ENCODE measurements around the gene PDIA5.

Gene PDIA5

GRCh38 chr3:123039178-123039577, 27.6 kb upstream of the PDIA5 start:
- Histone ChIP-seq H3K4me3 (ENCODE audit: insufficient read depth in 1 of 2, low read depth in 1 of 2, low read length in 2 of 2) (no peak overlapping the region), H3K9me3 (ENCODE audit: control insufficient read depth, low read length) (no peaks in the 10 kb centered on the region), H4K8ac (ENCODE audit: low read length) (no peak overlapping the region), H3K14ac (ENCODE audit: low read length in 2 of 2) (no peak overlapping the region), H3K36me3 (ENCODE audit: control insufficient read depth in 1 of 2, insufficient read depth in 2 of 2, low read depth in 1 of 2, low read length in 2 of 2) (no peaks in the 10 kb centered on the region), H3K79me1 (replicated peaks; ENCODE audit: low read length, poor library complexity, severe bottlenecking) (no peaks in the 10 kb centered on the region), H3K9ac (ENCODE audit: low read length) (no peak overlapping the region), H2BK5ac (ENCODE audit: low read depth, low read length, poor library complexity, severe bottlenecking) (no peak overlapping the region), H2AFZ (ENCODE audit: low read depth, low read length) (no peak overlapping the region), H2AK5ac (ENCODE audit: low read length, severe bottlenecking) (no peak overlapping the region), H3K4me2 (ENCODE audit: low read length, poor library complexity, severe bottlenecking) (no peak overlapping the region), H3K23ac (ENCODE audit: low read length in 2 of 2) (no peak overlapping the region), H3K27ac (ENCODE audit: low read length, poor library complexity, severe bottlenecking) (no peak overlapping the region), H2BK15ac (ENCODE audit: low read depth, poor library complexity, severe bottlenecking) (no peak overlapping the region), H3K18ac (ENCODE audit: low read depth in 1 of 2, low read length in 2 of 2) (no peak overlapping the region), H3K27me3 (ENCODE audit: control insufficient read depth in 1 of 2, insufficient read depth in 1 of 2, low read length in 2 of 2) (peaks cover 38 to 74% of the 10 kb centered on the region in 2 experiments), H2BK120ac (ENCODE audit: low read depth, low read length) (no peak overlapping the region), H3K4me1 (ENCODE audit: control insufficient read depth, insufficient read depth, low read depth, low read length) (no peaks in the 10 kb centered on the region), H2BK12ac (ENCODE audit: low read length in 2 of 2) (no peak overlapping the region), H4K91ac (ENCODE audit: low read length) (no peak overlapping the region), H3K4ac (ENCODE audit: low read depth in 1 of 2, low read length in 2 of 2) (no peak overlapping the region)
- WGBS = 80% methylated on average over 2 of the region's 3 CpGs
- DNase-seq = no peak

DNA sequence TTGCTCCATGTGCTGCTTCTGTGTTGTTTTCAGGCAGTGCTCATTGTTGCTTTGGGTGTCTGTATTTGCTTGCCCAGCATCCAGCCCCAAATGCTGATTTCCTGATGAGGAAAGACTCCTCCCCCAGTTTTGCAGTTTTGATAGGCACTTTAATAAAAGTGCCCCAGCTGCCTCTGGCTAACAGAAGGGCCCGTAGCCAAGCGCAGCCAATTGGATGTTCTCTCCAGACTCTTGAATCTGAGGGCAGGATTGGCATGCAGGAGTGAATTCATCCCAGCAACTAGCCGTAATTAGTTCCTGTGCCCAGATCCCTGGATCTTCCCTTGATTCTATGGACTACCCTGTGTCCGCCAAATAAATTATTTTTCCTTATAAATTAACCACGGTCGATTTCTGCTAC, 24.4 kb upstream of the PDIA5 start:
- no peak overlapping the region for H3K23ac ChIP-seq (ENCODE audit: low read length in 2 of 2)
- H3K4me3 ChIP-seq (ENCODE audit: insufficient read depth in 1 of 2, low read depth in 1 of 2, low read length in 2 of 2) = no peak overlapping the region
- 94% methylated on average over 6 of the region's 6 CpGs for WGBS
- H2AFZ ChIP-seq (ENCODE audit: low read depth, low read length) = no peak overlapping the region
- H3K9ac ChIP-seq (ENCODE audit: low read length) = no peak overlapping the region
- no peak overlapping the region for H3K4me2 ChIP-seq (ENCODE audit: low read length, poor library complexity, severe bottlenecking)
- no peak for DNase-seq
- H3K18ac ChIP-seq (ENCODE audit: low read depth in 1 of 2, low read length in 2 of 2) = no peak overlapping the region
- H3K27ac ChIP-seq (ENCODE audit: low read length, poor library complexity, severe bottlenecking) = no peak overlapping the region
- H3K36me3 ChIP-seq (ENCODE audit: control insufficient read depth in 1 of 2, insufficient read depth in 2 of 2, low read depth in 1 of 2, low read length in 2 of 2) = no peaks in the 10 kb centered on the region
- no peak overlapping the region for H3K4ac ChIP-seq (ENCODE audit: low read depth in 1 of 2, low read length in 2 of 2)
- no peaks in the 10 kb centered on the region for H3K9me3 ChIP-seq (ENCODE audit: control insufficient read depth, low read length)
- H3K79me1 ChIP-seq (replicated peaks; ENCODE audit: low read length, poor library complexity, severe bottlenecking) = no peaks in the 10 kb centered on the region
- H3K4me1 ChIP-seq (ENCODE audit: control insufficient read depth, insufficient read depth, low read depth, low read length) = no peaks in the 10 kb centered on the region
- H3K27me3 ChIP-seq (ENCODE audit: control insufficient read depth in 1 of 2, insufficient read depth in 1 of 2, low read length in 2 of 2) = peaks cover 28 to 74% of the 10 kb centered on the region in 2 experiments
- H4K8ac ChIP-seq (ENCODE audit: low read length) = no peak overlapping the region
- H3K14ac ChIP-seq (ENCODE audit: low read length in 2 of 2) = no peak overlapping the region
- no peak overlapping the region for H4K91ac ChIP-seq (ENCODE audit: low read length)
- no peak overlapping the region for H2BK12ac ChIP-seq (ENCODE audit: low read length in 2 of 2)
- H2BK15ac ChIP-seq (ENCODE audit: low read depth, poor library complexity, severe bottlenecking) = no peak overlapping the region
- no peak overlapping the region for H2BK120ac ChIP-seq (ENCODE audit: low read depth, low read length)
- no peak overlapping the region for H2BK5ac ChIP-seq (ENCODE audit: low read depth, low read length, poor library complexity, severe bottlenecking)
- no peak overlapping the region for H2AK5ac ChIP-seq (ENCODE audit: low read length, severe bottlenecking)

DNA sequence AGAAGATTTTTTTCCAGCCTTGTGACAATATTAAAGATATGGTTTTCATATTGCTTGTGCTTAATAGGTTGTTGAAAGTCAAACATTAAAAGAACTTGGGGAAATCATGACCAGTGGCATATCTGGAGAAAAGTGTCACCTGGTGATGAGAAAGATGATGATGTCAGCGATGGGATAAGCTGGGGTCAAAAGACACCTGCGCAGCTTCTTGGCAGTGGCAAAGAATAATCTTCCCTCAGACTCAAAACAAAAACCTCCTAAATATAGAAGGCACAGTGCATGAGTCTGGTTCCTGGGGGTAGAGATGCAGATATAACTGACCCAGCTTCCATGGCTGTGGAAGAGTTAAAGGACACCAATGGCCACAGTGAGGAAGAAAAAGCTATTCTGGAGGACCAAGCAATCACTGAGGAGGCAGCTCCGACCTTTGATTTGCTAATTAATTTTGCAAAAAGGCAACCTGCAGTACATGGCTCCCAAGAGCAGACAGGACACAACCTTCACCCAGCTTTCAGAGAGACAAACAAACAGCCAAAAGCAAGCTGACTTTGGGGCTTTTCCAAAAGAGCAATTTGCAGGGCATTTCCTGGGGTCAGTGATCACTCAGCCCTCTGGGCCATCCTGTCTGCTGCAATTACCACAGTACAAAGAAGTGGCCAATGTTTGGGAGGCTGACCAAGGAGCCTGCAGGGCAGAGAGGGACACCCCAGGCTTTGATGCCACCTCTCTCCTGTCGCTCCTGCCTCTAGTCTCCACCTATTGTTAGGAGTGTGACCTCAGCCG, 21.7 kb upstream of the PDIA5 start:
- Histone ChIP-seq H3K4me2 (ENCODE audit: low read length, poor library complexity, severe bottlenecking) (no peak overlapping the region), H2BK15ac (ENCODE audit: low read depth, poor library complexity, severe bottlenecking) (no peak overlapping the region), H3K27me3 (ENCODE audit: control insufficient read depth in 1 of 2, insufficient read depth in 1 of 2, low read length in 2 of 2) (peaks cover 22 to 55% of the 10 kb centered on the region in 2 experiments), H2AFZ (ENCODE audit: low read depth, low read length) (no peak overlapping the region), H3K9ac (ENCODE audit: low read length) (no peak overlapping the region), H2BK12ac (ENCODE audit: low read length in 2 of 2) (no peak overlapping the region), H3K4me3 (ENCODE audit: insufficient read depth in 1 of 2, low read depth in 1 of 2, low read length in 2 of 2) (no peak overlapping the region), H3K36me3 (ENCODE audit: control insufficient read depth in 1 of 2, insufficient read depth in 2 of 2, low read depth in 1 of 2, low read length in 2 of 2) (no peaks in the 10 kb centered on the region), H3K14ac (ENCODE audit: low read length in 2 of 2) (no peak overlapping the region), H2AK5ac (ENCODE audit: low read length, severe bottlenecking) (no peak overlapping the region), H3K79me1 (replicated peaks; ENCODE audit: low read length, poor library complexity, severe bottlenecking) (no peaks in the 10 kb centered on the region), H3K27ac (ENCODE audit: low read length, poor library complexity, severe bottlenecking) (no peak overlapping the region), H4K91ac (ENCODE audit: low read length) (no peak overlapping the region), H2BK5ac (ENCODE audit: low read depth, low read length, poor library complexity, severe bottlenecking) (no peak overlapping the region), H3K18ac (ENCODE audit: low read depth in 1 of 2, low read length in 2 of 2) (no peak overlapping the region), H3K9me3 (ENCODE audit: control insufficient read depth, low read length) (no peaks in the 10 kb centered on the region), H2BK120ac (ENCODE audit: low read depth, low read length) (no peak overlapping the region), H3K4me1 (ENCODE audit: control insufficient read depth, insufficient read depth, low read depth, low read length) (no peaks in the 10 kb centered on the region), H3K23ac (ENCODE audit: low read length in 2 of 2) (no peak overlapping the region), H3K4ac (ENCODE audit: low read depth in 1 of 2, low read length in 2 of 2) (no peak overlapping the region), H4K8ac (ENCODE audit: low read length) (no peak overlapping the region)
- DNase-seq = no peak
- WGBS = 63% methylated on average over 2 of the region's 5 CpGs

DNA sequence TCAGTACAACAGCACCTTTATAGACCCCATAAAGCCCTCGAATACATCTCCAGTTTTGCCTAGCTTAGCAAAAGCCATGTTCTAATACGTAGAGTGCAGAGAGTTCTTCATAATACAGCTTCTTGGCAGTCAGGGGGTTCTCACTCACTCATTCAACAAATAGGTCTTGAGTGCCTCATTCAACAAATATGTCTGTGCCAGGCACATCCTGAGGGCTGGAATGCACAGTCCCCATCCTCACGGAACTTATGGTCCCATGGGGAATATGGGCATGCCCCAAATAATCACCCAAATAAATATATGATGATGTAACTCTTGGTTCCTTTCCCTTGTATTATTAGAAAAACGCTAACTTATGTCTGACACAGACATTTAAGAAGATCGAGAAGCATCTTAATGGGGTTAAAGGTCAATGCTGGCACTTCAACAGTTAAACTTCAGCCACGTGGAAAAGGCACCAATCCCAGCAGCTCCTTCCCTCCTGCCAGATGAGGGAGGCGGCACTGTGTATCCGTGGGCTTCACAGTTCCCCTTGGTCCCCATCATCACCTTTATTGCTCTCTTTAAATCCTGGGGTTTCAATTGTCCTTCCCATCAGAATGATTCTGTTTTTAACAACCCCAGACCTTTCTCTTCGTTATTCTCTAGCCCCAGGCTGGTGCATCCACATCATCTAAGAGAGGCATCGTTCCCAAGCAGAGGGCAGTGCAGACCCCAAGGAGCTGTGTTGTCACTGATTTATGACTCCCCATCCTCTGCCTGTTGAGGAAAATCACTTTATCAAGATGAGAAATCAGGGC, 20.4 kb upstream of the PDIA5 start:
- Histone ChIP-seq H3K79me1 (replicated peaks; ENCODE audit: low read length, poor library complexity, severe bottlenecking) (no peaks in the 10 kb centered on the region), H3K4me2 (ENCODE audit: low read length, poor library complexity, severe bottlenecking) (no peak overlapping the region), H3K23ac (ENCODE audit: low read length in 2 of 2) (no peak overlapping the region), H3K4me1 (ENCODE audit: control insufficient read depth, insufficient read depth, low read depth, low read length) (peaks cover 2% of the 10 kb centered on the region), H3K4ac (ENCODE audit: low read depth in 1 of 2, low read length in 2 of 2) (no peak overlapping the region), H2AFZ (ENCODE audit: low read depth, low read length) (no peak overlapping the region), H3K18ac (ENCODE audit: low read depth in 1 of 2, low read length in 2 of 2) (no peak overlapping the region), H2BK12ac (ENCODE audit: low read length in 2 of 2) (no peak overlapping the region), H2BK15ac (ENCODE audit: low read depth, poor library complexity, severe bottlenecking) (no peak overlapping the region), H4K91ac (ENCODE audit: low read length) (no peak overlapping the region), H3K27me3 (ENCODE audit: control insufficient read depth in 1 of 2, insufficient read depth in 1 of 2, low read length in 2 of 2) (peaks cover 11 to 48% of the 10 kb centered on the region in 2 experiments), H3K9ac (ENCODE audit: low read length) (no peak overlapping the region), H3K14ac (ENCODE audit: low read length in 2 of 2) (no peak overlapping the region), H3K4me3 (ENCODE audit: insufficient read depth in 1 of 2, low read depth in 1 of 2, low read length in 2 of 2) (no peak overlapping the region), H3K36me3 (ENCODE audit: control insufficient read depth in 1 of 2, insufficient read depth in 2 of 2, low read depth in 1 of 2, low read length in 2 of 2) (no peaks in the 10 kb centered on the region), H4K8ac (ENCODE audit: low read length) (no peak overlapping the region), H2BK5ac (ENCODE audit: low read depth, low read length, poor library complexity, severe bottlenecking) (no peak overlapping the region), H3K27ac (ENCODE audit: low read length, poor library complexity, severe bottlenecking) (no peak overlapping the region), H2BK120ac (ENCODE audit: low read depth, low read length) (no peak overlapping the region), H3K9me3 (ENCODE audit: control insufficient read depth, low read length) (no peaks in the 10 kb centered on the region), H2AK5ac (ENCODE audit: low read length, severe bottlenecking) (no peak overlapping the region)
- 49% methylated on average over 9 of the region's 10 CpGs for WGBS
- no peak for DNase-seq

Measured in mesenchymal stem cell (in vitro differentiated cells and primary cell).